PC-3 (cell line): ENCODE results near the gene PURA. TPM values are rescaled to one million over a fixed set of nuclear protein-coding genes. Genes with fewer than 3 reads are reported as not detected.

Experiments
- ATAC-seq: fragments of 200-7000 bp; cut with Tn5 transposase; 2 replicates; pipeline ENCODE4 v1.9.1; 2020; ENCODE audit warnings: mild to moderate bottlenecking, moderate library complexity
- BruUV-seq: library from RNA; stranded (reverse); fragments of 400-500 nt; replicated peaks from 2 replicates; lab custom pipeline; 2021; lab: Mats Ljungman, UMichigan
- CTCF ChIA-PET: fragments of 300-600 bp; sonication (Branson Sonifier 250); formaldehyde crosslinking; loops from one replicate; lab custom pipeline; 2022; ENCODE audit warnings: antibody characterized with exemption; lab: Charles Lee
- POLR2A ChIA-PET: fragments of 300-600 bp; sonication (Branson Sonifier 250); formaldehyde crosslinking; loops from one replicate; lab custom pipeline; 2022; ENCODE audit warnings: antibody characterized with exemption; ENCODE audit not compliant: unreplicated experiment; lab: Charles Lee
- DNase-seq: peaks from one replicate; pipeline ENCODE4 v3.0.0-alpha.2; 2015
- H2AFZ ChIP-seq: fragments of 300-600 bp; sonication (generic); 2 replicates; pipeline ENCODE4 v1.6.0; 2016; ENCODE audit warnings: antibody characterized with exemption, low read length
- H3F3A ChIP-seq: fragments of 300-600 bp; sonication (generic); one replicate; pipeline ENCODE4 v1.6.0; 2017; ENCODE audit warnings: antibody characterized with exemption, low read length, control low read depth, mild to moderate bottlenecking; ENCODE audit not compliant: unreplicated experiment
- H3K27ac ChIP-seq: fragments of 300-600 bp; sonication (generic); 2 replicates; pipeline ENCODE4 v1.5.1; 2016; ENCODE audit warnings: mild to moderate bottlenecking, low read length
- H3K27me3 ChIP-seq: fragments of 300-600 bp; sonication (generic); 2 replicates; pipeline ENCODE4 v1.6.1; 2016; ENCODE audit warnings: low read length, mixed read lengths
- H3K36me3 ChIP-seq: fragments of 300-600 bp; sonication (generic); 2 replicates; pipeline ENCODE4 v1.6.1; 2016; ENCODE audit warnings: low read depth, mixed run types, low read length, mixed read lengths
- H3K4me1 ChIP-seq: fragments of 300-600 bp; sonication (generic); 2 replicates; pipeline ENCODE4 v1.5.1; 2016; ENCODE audit warnings: low read length; ENCODE audit not compliant: insufficient read depth
- H3K4me2 ChIP-seq: fragments of 300-600 bp; sonication (generic); 2 replicates; pipeline ENCODE4 v1.6.0; 2016; ENCODE audit warnings: low read length
- H3K4me3 ChIP-seq: fragments of 300-600 bp; sonication (generic); 2 replicates; pipeline ENCODE4 v1.5.1; 2016; ENCODE audit warnings: mild to moderate bottlenecking, low read length, mixed read lengths
- H3K79me2 ChIP-seq: fragments of 300-600 bp; sonication (generic); 2 replicates; pipeline ENCODE4 v1.6.1; 2017; ENCODE audit warnings: low read length, mixed read lengths
- H3K9ac ChIP-seq: fragments of 300-600 bp; sonication (generic); 2 replicates; pipeline ENCODE4 v1.6.0; 2016; ENCODE audit warnings: mild to moderate bottlenecking, low read length
- H3K9me2 ChIP-seq: fragments of 300-600 bp; sonication (generic); replicated peaks from 2 replicates; pipeline ENCODE4 v1.6.1; 2016; ENCODE audit warnings: mixed run types, low read length, mixed read lengths
- H3K9me3 ChIP-seq: fragments of 300-600 bp; sonication (generic); 2 replicates; pipeline ENCODE4 v1.6.1; 2016; ENCODE audit warnings: low read length, mixed read lengths
- H4K20me1 ChIP-seq: fragments of 300-600 bp; sonication (generic); 2 replicates; pipeline ENCODE4 v1.6.1; 2016; ENCODE audit warnings: low read length, mixed read lengths
- EZH2 ChIP-seq: fragments of 300-600 bp; sonication (generic); IDR thresholded peaks from one replicate; pipeline ENCODE4 v1.6.1; 2017; ENCODE audit warnings: antibody characterized with exemption, mild to moderate bottlenecking, low read length; ENCODE audit not compliant: unreplicated experiment
- EZH2phosphoT487 ChIP-seq: fragments of 300-600 bp; sonication (generic); IDR thresholded peaks from 2 replicates; pipeline ENCODE4 v1.6.1; 2018; ENCODE audit warnings: mild to moderate bottlenecking, antibody characterized with exemption, low read length, borderline replicate concordance
- intact Hi-C: fragments of 100-400 bp; cut with micrococcal nuclease; formaldehyde crosslinking; loops from 2 replicates; pipeline ENCODE4 v1.9.0; 2023
- total RNA-seq: library from RNA; depleted of rRNA; stranded (reverse); fragments of >200 nt; gene quantifications from 2 replicates; pipeline ENCODE4 v1.2.3, GENCODE V29; 2014
- TF ChIP-seq, protein P1 (sequence below): fragments of 300-600 bp; sonication (generic); conservative IDR thresholded peaks from 2 replicates; pipeline ENCODE4 v1.5.1; 2017; ENCODE audit warnings: antibody characterized with exemption, low read depth, mild to moderate bottlenecking, low read length

Gene PURA
- total RNA-seq, 1 experiment from 2014 or later = 8.5 TPM

DNA sequence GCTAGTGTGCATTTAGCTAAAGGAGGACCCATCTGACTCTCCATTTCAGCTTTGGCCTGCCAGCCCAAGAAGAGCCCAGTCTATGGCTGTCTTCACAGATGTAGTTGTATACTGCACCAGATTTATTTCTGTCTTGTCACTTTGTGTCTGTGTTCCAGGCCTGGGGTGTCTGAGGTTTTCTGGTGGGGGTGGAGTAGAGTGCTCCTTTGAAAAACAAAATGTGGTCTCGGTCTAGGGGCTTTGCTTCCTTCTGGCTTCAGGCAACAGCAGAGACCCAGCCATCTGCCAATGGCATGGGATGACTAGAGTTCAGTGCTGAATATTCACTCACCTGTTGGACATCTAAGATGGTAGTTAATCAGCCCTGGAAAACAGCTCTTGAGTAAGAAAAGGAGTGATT, 22.7 kb downstream of the PURA start:
- Histone ChIP-seq H3K4me3 (no peak overlapping the region), H3K4me2 (no peak overlapping the region), H3K27me3 (no peaks in the 10 kb centered on the region), H3K9ac (no peak overlapping the region), H3K9me3 (no peaks in the 10 kb centered on the region), H2AFZ (no peak overlapping the region), H3F3A (no peaks in the 10 kb centered on the region), H3K4me1 (peaks cover 9% of the 10 kb centered on the region), H4K20me1 (no peaks in the 10 kb centered on the region), H3K79me2 (no peaks in the 10 kb centered on the region), H3K27ac (no peak overlapping the region), H3K36me3 (no peaks in the 10 kb centered on the region), H3K9me2 (no peaks in the 10 kb centered on the region)
- no peak for ATAC-seq
- POLR2A ChIA-PET = no interaction called here
- BruUV-seq = no TSS peak
- DNase-seq = no peak
- CTCF ChIA-PET = no interaction called here
- intact Hi-C loops = no loop called here
- TF ChIP-seq, protein P1, sequence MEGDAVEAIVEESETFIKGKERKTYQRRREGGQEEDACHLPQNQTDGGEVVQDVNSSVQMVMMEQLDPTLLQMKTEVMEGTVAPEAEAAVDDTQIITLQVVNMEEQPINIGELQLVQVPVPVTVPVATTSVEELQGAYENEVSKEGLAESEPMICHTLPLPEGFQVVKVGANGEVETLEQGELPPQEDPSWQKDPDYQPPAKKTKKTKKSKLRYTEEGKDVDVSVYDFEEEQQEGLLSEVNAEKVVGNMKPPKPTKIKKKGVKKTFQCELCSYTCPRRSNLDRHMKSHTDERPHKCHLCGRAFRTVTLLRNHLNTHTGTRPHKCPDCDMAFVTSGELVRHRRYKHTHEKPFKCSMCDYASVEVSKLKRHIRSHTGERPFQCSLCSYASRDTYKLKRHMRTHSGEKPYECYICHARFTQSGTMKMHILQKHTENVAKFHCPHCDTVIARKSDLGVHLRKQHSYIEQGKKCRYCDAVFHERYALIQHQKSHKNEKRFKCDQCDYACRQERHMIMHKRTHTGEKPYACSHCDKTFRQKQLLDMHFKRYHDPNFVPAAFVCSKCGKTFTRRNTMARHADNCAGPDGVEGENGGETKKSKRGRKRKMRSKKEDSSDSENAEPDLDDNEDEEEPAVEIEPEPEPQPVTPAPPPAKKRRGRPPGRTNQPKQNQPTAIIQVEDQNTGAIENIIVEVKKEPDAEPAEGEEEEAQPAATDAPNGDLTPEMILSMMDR = no peak
- TF ChIP-seq EZH2 = no peak
- TF ChIP-seq EZH2phosphoT487 = no peak

DNA sequence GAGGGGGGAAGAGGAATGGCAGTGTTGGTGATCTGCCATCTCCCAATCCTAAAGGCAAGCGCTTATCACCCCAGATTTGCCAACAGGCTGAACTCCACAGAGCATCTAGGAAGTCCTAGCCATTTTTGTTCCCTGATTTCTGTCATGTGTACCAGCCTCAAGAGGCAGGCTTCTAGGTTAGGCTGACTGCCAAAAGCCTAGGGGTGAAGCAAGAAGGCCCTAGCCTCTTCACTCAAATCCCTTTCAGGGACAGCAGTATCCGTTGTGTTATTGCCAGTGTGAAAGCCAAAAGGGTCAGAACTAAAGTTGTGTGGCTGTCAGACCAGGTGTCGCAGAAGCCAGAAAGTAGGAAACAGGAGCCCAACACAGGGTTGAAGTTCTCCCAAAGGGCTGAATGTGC, 26.5 kb downstream of the PURA start:
- H2AFZ ChIP-seq = no peak overlapping the region
- H3K4me1 ChIP-seq = no peaks in the 10 kb centered on the region
- no peaks in the 10 kb centered on the region for H4K20me1 ChIP-seq
- no peak for DNase-seq
- H3K27ac ChIP-seq = no peak overlapping the region
- no peaks in the 10 kb centered on the region for H3K9me3 ChIP-seq
- CTCF ChIA-PET = no interaction called here
- POLR2A ChIA-PET = no interaction called here
- no peak for TF ChIP-seq EZH2
- H3K9me2 ChIP-seq = no peaks in the 10 kb centered on the region
- intact Hi-C loops = no loop called here
- H3K9ac ChIP-seq = no peak overlapping the region
- no TSS peak for BruUV-seq
- no peaks in the 10 kb centered on the region for H3K36me3 ChIP-seq
- ATAC-seq = no peak
- no peak overlapping the region for H3K4me3 ChIP-seq
- no peak overlapping the region for H3K4me2 ChIP-seq
- no peaks in the 10 kb centered on the region for H3K27me3 ChIP-seq
- no peaks in the 10 kb centered on the region for H3K79me2 ChIP-seq
- H3F3A ChIP-seq = no peaks in the 10 kb centered on the region

DNA sequence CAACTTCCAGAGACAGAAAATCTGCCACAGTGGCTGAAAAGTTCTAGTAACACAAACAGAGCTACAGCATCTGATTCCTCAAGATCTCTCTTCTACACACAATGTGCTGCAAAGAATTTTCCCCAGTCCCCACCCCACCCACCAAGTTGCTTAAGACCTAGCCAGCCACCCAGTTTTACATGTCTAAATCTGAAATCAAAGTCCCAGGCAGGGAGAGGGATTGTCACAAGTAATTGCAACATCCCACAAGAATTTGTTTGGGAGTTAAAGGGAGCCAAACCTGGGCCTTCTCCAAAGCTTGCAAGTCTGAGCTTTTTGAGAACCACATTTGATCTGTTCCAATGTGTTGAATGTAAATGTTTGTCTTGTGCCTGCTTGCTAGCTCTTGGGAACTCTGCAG, 27.3 kb downstream of the PURA start:
- H2AFZ ChIP-seq = no peak overlapping the region
- H4K20me1 ChIP-seq = no peaks in the 10 kb centered on the region
- POLR2A ChIA-PET = interaction anchor here (1.2 kb wide), 1 partner anchor 33 kb away, joined by 3 read pairs; no protein-coding TSS in a partner anchor
- TF ChIP-seq, protein P1 = no peak
- no peak for TF ChIP-seq EZH2phosphoT487
- no peak for TF ChIP-seq EZH2
- no peak for ATAC-seq
- H3K27me3 ChIP-seq = no peaks in the 10 kb centered on the region
- H3K4me1 ChIP-seq = no peaks in the 10 kb centered on the region
- DNase-seq = no peak
- H3K9me3 ChIP-seq = no peaks in the 10 kb centered on the region
- intact Hi-C loops = no loop called here
- no peak overlapping the region for H3K4me3 ChIP-seq
- no peaks in the 10 kb centered on the region for H3K79me2 ChIP-seq
- H3K9ac ChIP-seq = no peak overlapping the region
- no TSS peak for BruUV-seq
- CTCF ChIA-PET = no interaction called here
- no peaks in the 10 kb centered on the region for H3K36me3 ChIP-seq
- H3K4me2 ChIP-seq = no peak overlapping the region
- no peaks in the 10 kb centered on the region for H3F3A ChIP-seq
- H3K9me2 ChIP-seq = no peaks in the 10 kb centered on the region
- H3K27ac ChIP-seq = no peak overlapping the region
